ENCODE measurements around the gene STRA6. TPM values are rescaled to one million over a fixed set of nuclear protein-coding genes. Genes with fewer than 3 reads are reported as not detected.

The STRA6 gene
- total and polyA plus RNA-seq, 2 donors (not counting 1 experiment from before 2014, with no cell fraction given) = not detected

GRCh38 chr15:74132681-74133651 is 69.6 kb downstream of the STRA6 start:
- Histone ChIP-seq H3K36me3 (replicated peaks in 1 of 2; ENCODE audit: control extremely low read depth in 1 of 2, control insufficient read depth in 1 of 2, extremely low read depth in 1 of 2, insufficient read depth in 2 of 2, low read length in 1 of 2) (no peaks in the 10 kb centered on the region), H3K27me3 (replicated peaks in 1 of 4; ENCODE audit: control extremely low read depth in 1 of 4, control insufficient read depth in 3 of 4, insufficient read depth in 4 of 4, low read length in 3 of 4) (peaks cover 0 to 95% (median 69%) of the 10 kb centered on the region in 4 experiments), H3K4me2 (replicated peaks; ENCODE audit: low read depth, low read length, poor library complexity, severe bottlenecking) (peak overlapping the region; percentile 18), H3K9ac (ENCODE audit: low read length) (no peak overlapping the region), H3K79me2 (ENCODE audit: control insufficient read depth, insufficient read depth, low read length) (no peaks in the 10 kb centered on the region), H4K20me1 (ENCODE audit: control insufficient read depth, insufficient read depth, low read length, poor library complexity, severe bottlenecking) (no peaks in the 10 kb centered on the region), H3K4me1 (ENCODE audit: control insufficient read depth in 2 of 2, insufficient read depth in 2 of 2, low read length in 2 of 2) (peaks cover 75 to 80% of the 10 kb centered on the region in 2 donors), H3K9me3 (ENCODE audit: control extremely low read depth in 1 of 3, control insufficient read depth in 2 of 3, insufficient read depth in 1 of 3, low read length in 2 of 3) (peaks cover 0 to 80% (median 12%) of the 10 kb centered on the region in 3 donors), H3K27ac (ENCODE audit: low read length in 2 of 2) (no peak overlapping the region), H3K4me3 (ENCODE audit: control extremely low read depth in 1 of 5, extremely low read depth in 1 of 5, insufficient read depth in 1 of 5, low read depth in 2 of 5, low read length in 4 of 5) (no peak overlapping the region), H2AFZ (ENCODE audit: insufficient read depth, low read depth, low read length, poor library complexity, severe bottlenecking) (no peak overlapping the region)
- ATAC-seq (ENCODE audit: low read depth) (no peak), DNase-seq (peak; percentile 58)
- Mint-ChIP-seq H3K9me3 (ENCODE audit: insufficient read depth) (no peaks in the 10 kb centered on the region), H3K27ac (peak overlapping the region; percentile 61), H3K4me3 (no peak overlapping the region), H3K27me3 (peaks cover 76% of the 10 kb centered on the region), H3K4me1 (peaks cover 62% of the 10 kb centered on the region)
- ChIA-PET CTCF (interaction anchor here (1.0 to 1.9 kb wide), 3 partner anchors 11 to 158 kb away, joined by 3 to 4 read pairs (median 3); no protein-coding TSS in a partner anchor), POLR2A (no interaction called here)
- 18% methylated on average over 90 of the region's 90 CpGs for WGBS (ENCODE audit: insufficient coverage)
- intact Hi-C loops (cut with micrococcal nuclease) = no loop called here
- no peak for TF ChIP-seq CTCF (IDR thresholded peaks at IDR 0.05)
- TF ChIP-seq EZH2 (IDR thresholded peaks at IDR 0.05; ENCODE audit: borderline replicate concordance, insufficient read depth, low read depth, low read length, poor library complexity, severe bottlenecking) = no peak
